Peyer's patch (tissue), 4 donors: Measurements from ENCODE around the gene CCDC90B.

Source experiments
- POLR2A ChIP-seq, 2 donors: fragments of 450-650 bp; IDR thresholded peaks; one replicate each; pipeline ENCODE4 v1.5.1; 2017; ENCODE audit warnings: antibody characterized with exemption in 2 of 2, mild to moderate bottlenecking in 2 of 2, moderate library complexity in 2 of 2
- TF ChIP-seq, protein P1 (sequence below), 6 experiments: fragments of 450-650 bp in 4 of 6; fragments of 200-600 bp in 2 of 6; sonication (generic) in 1 of 6; IDR thresholded peaks; one replicate each; pipeline ENCODE4 v1.5.1; 2017 to 2019; ENCODE audit warnings: antibody characterized with exemption in 6 of 6, mild to moderate bottlenecking in 3 of 6, moderate library complexity in 1 of 6

DNA sequence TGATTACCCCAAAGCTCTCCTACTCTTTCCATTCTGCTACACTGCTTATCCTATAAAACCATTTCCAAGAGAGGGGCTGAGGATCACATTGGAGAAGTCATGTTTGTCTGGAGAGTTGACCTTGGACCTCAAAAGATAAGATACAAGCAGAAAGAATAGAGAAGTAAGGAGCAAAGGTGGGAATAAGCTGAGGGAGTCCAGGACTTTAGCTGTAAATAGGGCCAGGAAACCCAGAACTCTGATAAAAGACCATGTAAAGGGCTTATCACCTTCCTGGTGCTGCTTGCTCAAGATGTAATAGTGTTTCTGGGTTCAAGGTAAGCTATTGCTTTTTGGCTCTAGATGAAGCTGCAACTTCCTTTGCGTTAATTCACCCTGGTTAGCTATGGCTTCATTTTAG lies 32.8 kb upstream of the CCDC90B start:
- TF ChIP-seq, protein P1, sequence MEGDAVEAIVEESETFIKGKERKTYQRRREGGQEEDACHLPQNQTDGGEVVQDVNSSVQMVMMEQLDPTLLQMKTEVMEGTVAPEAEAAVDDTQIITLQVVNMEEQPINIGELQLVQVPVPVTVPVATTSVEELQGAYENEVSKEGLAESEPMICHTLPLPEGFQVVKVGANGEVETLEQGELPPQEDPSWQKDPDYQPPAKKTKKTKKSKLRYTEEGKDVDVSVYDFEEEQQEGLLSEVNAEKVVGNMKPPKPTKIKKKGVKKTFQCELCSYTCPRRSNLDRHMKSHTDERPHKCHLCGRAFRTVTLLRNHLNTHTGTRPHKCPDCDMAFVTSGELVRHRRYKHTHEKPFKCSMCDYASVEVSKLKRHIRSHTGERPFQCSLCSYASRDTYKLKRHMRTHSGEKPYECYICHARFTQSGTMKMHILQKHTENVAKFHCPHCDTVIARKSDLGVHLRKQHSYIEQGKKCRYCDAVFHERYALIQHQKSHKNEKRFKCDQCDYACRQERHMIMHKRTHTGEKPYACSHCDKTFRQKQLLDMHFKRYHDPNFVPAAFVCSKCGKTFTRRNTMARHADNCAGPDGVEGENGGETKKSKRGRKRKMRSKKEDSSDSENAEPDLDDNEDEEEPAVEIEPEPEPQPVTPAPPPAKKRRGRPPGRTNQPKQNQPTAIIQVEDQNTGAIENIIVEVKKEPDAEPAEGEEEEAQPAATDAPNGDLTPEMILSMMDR (IDR thresholded peaks at IDR 0.05): no peak
- TF ChIP-seq POLR2A (IDR thresholded peaks at IDR 0.05): no peak
